ENCODE measurements around the gene PTHLH. TPM values are rescaled to one million over a fixed set of nuclear protein-coding genes. Genes with fewer than 3 reads are reported as not detected.
A peak's percentile ranks its signal among the peaks of the same experiment; 100 is the strongest.

The PTHLH gene
- not detected for polyA plus RNA-seq

DNA sequence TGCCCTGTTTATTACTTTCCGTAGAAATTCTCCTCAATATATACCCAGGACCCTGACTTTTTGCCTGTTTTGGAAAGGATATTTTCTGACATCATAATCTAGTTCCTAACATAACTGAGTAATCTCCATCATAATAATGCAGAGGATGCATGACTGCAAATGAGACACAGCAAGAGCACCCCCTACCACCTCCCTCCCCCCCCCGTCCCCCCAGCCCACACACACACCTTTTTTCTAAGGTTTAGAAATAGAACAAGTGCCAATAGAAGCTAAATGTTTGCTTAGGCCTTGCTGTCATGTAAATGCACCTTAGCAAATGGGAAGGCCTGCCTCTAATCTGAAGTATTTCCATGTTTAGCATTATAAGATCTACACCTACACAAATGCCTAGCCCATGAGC lies at the start of gene PTHLH:
Gene PTHLH, minus strand, starts transcription at position 13 of the 400 bp plus-strand sequence. CDS start 3,239 bp downstream, outside the sequence.
- Mint-ChIP-seq H3K9me3 (peaks cover 0 to 2% (median 0%) of the 10 kb centered on the region in 3 donors), H3K36me3 (no peaks in the 10 kb centered on the region), H3K27ac (no peak within 1 kb of the TSS), H3K27me3 (peaks cover 73% of the 10 kb centered on the region), H3K4me3 (peak within 1 kb of the TSS in 3 of 4 donors; percentile 30 to 79 (median 74)), H3K4me1 (peaks cover 13 to 24% (median 14%) of the 10 kb centered on the region in 3 donors)

- Mint-ChIP-seq H3K4me3 (no peak overlapping the region), H3K27me3 (peaks cover 3% of the 10 kb centered on the region), H3K9me3 (peaks cover 0 to 4% (median 0%) of the 10 kb centered on the region in 3 donors), H3K36me3 (peaks cover 2% of the 10 kb centered on the region), H3K4me1 (no peaks in the 10 kb centered on the region), H3K27ac (no peak overlapping the region)
Measured at GRCh38 chr12:28021704-28022103, 49.2 kb upstream of the PTHLH start.

DNA sequence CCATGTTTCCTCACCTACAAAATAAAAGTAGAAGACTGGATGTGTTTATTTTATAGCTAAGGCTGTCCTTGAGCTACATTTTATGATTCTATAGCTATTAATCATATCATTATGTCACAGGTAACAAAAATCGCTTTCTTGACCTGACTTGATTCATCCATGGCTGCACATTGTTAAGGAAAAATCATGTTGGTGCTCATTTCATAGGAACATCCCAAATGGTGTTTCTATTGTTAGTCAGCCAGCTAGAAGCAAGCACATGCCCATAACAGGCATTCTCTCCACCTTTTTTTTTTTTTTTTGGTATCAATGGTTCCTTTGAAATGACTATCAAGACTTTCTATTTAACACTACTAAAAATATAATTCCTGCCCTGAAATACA lies 45.3 kb upstream of the PTHLH start:
- Mint-ChIP-seq H3K36me3 (no peaks in the 10 kb centered on the region), H3K4me3 (no peak overlapping the region), H3K27ac (no peak overlapping the region), H3K27me3 (no peaks in the 10 kb centered on the region), H3K4me1 (no peaks in the 10 kb centered on the region), H3K9me3 (peaks cover 0 to 3% (median 0%) of the 10 kb centered on the region in 3 donors)

GRCh38 chr12:28017126-28017872 lies 44.8 kb upstream of the PTHLH start:
- Mint-ChIP-seq H3K27ac (no peak overlapping the region), H3K36me3 (no peaks in the 10 kb centered on the region), H3K4me3 (no peak overlapping the region), H3K9me3 (peaks cover 0 to 3% (median 0%) of the 10 kb centered on the region in 3 donors), H3K4me1 (no peaks in the 10 kb centered on the region), H3K27me3 (no peaks in the 10 kb centered on the region)

DNA sequence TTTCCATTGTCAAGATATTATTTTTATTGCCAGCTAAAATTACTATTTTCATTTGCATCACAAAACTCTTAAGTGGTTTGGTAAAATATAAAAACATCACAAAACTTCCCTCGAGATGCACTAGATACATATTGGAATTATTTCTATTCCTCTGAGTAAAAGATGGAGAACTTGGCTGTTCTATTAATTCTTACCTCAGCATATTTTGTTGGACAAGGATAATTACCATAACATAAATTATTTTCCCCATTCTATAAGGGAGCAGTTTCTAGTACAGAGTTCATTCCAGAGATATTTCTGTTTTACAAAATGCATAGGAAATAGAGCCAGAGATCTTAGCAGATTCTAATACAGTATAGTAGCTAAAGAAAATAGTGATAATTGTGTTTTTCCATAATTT lies 42.6 kb upstream of the PTHLH start:
- Mint-ChIP-seq H3K4me1 (no peaks in the 10 kb centered on the region), H3K4me3 (no peak overlapping the region), H3K27me3 (no peaks in the 10 kb centered on the region)

GRCh38 chr12:28014196-28014595 lies 41.7 kb upstream of the PTHLH start:
- Mint-ChIP-seq H3K36me3 (no peaks in the 10 kb centered on the region), H3K9me3 (peaks cover 0 to 3% (median 0%) of the 10 kb centered on the region in 3 donors), H3K4me3 (no peak overlapping the region), H3K27ac (no peak overlapping the region), H3K4me1 (no peaks in the 10 kb centered on the region), H3K27me3 (no peaks in the 10 kb centered on the region)

More for the DNA sequence above, 42.6 kb upstream of the PTHLH start:
- H3K9me3 Mint-ChIP-seq = peaks cover 0 to 3% (median 0%) of the 10 kb centered on the region in 3 donors
- H3K27ac Mint-ChIP-seq = no peak overlapping the region
- no peaks in the 10 kb centered on the region for H3K36me3 Mint-ChIP-seq

GRCh38 chr12:28012333-28012918 lies 39.9 kb upstream of the PTHLH start:
- Mint-ChIP-seq H3K27ac (no peak overlapping the region), H3K27me3 (no peaks in the 10 kb centered on the region), H3K4me1 (no peaks in the 10 kb centered on the region), H3K9me3 (peaks cover 0 to 2% (median 0%) of the 10 kb centered on the region in 3 donors), H3K4me3 (no peak overlapping the region), H3K36me3 (no peaks in the 10 kb centered on the region)

DNA sequence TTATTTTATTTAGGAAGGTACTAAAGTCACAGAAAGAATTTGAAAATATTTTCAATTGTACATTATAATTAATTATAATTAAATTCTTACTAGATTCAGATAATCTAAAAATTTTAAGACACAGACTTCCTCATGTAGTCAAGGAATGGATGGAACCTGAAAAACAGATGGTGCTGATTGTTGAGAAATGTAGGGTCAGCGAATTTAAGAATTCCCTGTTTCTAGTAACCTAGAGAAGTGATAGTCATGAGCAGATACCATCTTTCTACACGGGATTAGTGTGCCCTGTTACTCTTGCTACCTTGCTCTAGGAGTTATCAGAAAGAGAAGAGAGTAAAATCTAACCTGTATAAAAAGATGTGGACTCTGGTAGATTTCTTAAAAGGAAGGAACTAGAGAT lies 37.5 kb upstream of the PTHLH start:
- Mint-ChIP-seq H3K4me3 (no peak overlapping the region), H3K4me1 (no peaks in the 10 kb centered on the region), H3K27me3 (no peaks in the 10 kb centered on the region), H3K9me3 (peaks cover 0 to 2% (median 0%) of the 10 kb centered on the region in 3 donors), H3K36me3 (no peaks in the 10 kb centered on the region), H3K27ac (no peak overlapping the region)

GRCh38 chr12:27999970-28000369 lies 27.4 kb upstream of the PTHLH start:
- Mint-ChIP-seq H3K36me3 (peaks cover 2% of the 10 kb centered on the region), H3K9me3 (peaks cover 0 to 3% (median 2%) of the 10 kb centered on the region in 3 donors), H3K27ac (no peak overlapping the region), H3K4me3 (no peak overlapping the region), H3K4me1 (no peaks in the 10 kb centered on the region), H3K27me3 (no peaks in the 10 kb centered on the region)

DNA sequence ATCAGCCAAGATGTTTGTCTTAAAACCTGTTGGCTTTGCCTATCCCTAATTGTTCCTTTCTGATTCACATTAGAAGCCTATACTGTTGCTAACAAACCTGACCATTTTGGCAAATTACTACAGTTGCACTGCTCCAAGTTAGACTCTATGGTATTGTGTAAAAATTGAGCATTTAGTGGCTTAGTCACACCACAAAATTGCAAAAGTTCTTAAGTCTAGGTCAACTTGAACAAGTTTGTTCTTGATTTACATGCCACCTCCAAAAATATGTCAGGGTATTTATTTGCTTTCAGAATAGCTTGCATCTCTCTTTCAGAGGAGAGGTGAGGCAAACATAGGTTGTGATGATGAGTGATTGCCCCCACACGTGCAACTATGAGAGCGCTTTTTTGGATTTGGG lies 27.0 kb upstream of the PTHLH start:
- H3K4me1 Mint-ChIP-seq = no peaks in the 10 kb centered on the region
- H3K9me3 Mint-ChIP-seq = peaks cover 0 to 3% (median 2%) of the 10 kb centered on the region in 3 donors
- no peak overlapping the region for H3K27ac Mint-ChIP-seq
- no peaks in the 10 kb centered on the region for H3K27me3 Mint-ChIP-seq
- H3K4me3 Mint-ChIP-seq = no peak overlapping the region
- peaks cover 2% of the 10 kb centered on the region for H3K36me3 Mint-ChIP-seq

DNA sequence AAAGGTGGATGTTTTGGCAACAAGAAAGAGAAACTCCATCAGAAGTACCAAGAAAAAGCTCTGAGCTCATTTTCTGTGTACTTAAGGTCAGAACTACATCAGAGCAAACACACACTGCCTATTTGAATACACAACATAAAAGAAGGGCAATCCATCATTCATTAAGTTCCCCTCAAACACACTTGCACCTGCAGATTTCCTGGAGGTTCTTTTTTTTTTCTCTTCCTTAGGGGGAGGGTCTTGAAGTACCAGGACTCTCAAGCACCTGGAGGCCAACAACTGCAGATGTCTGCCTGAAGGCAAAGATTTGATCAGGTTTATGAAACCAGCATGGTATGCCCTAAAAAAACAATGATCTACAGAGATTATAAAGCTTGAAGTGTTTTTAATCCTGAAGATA lies 26.1 kb upstream of the PTHLH start:
- H3K9me3 Mint-ChIP-seq = peaks cover 0 to 3% (median under 1%) of the 10 kb centered on the region in 3 donors
- H3K4me3 Mint-ChIP-seq = no peak overlapping the region
- H3K27ac Mint-ChIP-seq = no peak overlapping the region
- H3K4me1 Mint-ChIP-seq = no peaks in the 10 kb centered on the region
- H3K27me3 Mint-ChIP-seq = no peaks in the 10 kb centered on the region
- peaks cover 2% of the 10 kb centered on the region for H3K36me3 Mint-ChIP-seq

DNA sequence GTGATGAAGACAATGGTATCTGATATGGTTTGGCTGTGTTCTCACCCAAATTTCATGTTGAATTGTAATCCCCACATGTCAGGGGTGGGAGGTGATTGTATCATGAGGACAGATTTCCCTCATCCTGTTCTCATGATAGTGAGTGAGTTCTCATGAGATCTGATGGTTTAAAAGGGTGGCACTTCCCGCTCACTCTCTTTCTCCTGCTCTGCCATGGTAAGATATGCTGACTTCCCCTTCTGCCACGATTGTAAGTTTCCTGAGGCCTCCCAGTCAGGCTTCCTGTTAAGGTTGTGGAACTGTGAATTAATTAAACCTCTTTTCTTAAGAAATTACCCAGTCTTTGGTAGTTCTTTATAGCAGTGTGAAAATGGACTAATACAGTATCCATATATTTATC lies 25.6 kb upstream of the PTHLH start:
- Mint-ChIP-seq H3K27ac (no peak overlapping the region), H3K4me3 (no peak overlapping the region), H3K36me3 (peaks cover 2% of the 10 kb centered on the region), H3K4me1 (no peaks in the 10 kb centered on the region), H3K9me3 (peaks cover 0 to 3% (median 0%) of the 10 kb centered on the region in 3 donors), H3K27me3 (no peaks in the 10 kb centered on the region)

GRCh38 chr12:27996761-27997160 lies 24.2 kb upstream of the PTHLH start:
- H3K4me3 Mint-ChIP-seq = no peak overlapping the region
- no peak overlapping the region for H3K27ac Mint-ChIP-seq
- peaks cover 2% of the 10 kb centered on the region for H3K36me3 Mint-ChIP-seq
- peaks cover 0 to 3% (median 0%) of the 10 kb centered on the region in 3 donors for H3K9me3 Mint-ChIP-seq
- H3K4me1 Mint-ChIP-seq = no peaks in the 10 kb centered on the region
- H3K27me3 Mint-ChIP-seq = peaks cover 1% of the 10 kb centered on the region

DNA sequence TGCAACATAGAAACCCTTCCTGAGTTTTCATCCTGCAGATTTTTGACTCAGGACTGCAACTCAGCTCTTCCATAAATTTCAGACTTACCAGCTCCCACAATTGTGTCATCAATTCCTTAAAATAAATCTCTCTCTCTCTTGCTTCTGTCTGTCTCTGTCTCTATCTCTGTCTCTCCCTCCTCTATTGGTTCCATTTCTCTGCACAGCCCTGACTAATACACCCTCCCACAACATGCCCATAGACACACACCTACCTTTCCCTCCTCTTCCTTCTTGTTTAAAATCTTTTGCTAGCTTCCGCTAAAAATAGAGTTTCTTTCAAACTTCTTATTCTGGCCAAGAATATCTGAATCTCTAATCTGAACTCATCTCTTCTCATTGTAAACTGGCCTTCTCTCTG lies 22.9 kb upstream of the PTHLH start:
- no peak overlapping the region for H3K27ac Mint-ChIP-seq
- H3K27me3 Mint-ChIP-seq = peaks cover 5% of the 10 kb centered on the region
- peaks cover 0 to 8% (median 3%) of the 10 kb centered on the region in 3 donors for H3K9me3 Mint-ChIP-seq
- no peaks in the 10 kb centered on the region for H3K4me1 Mint-ChIP-seq
- peaks cover 2% of the 10 kb centered on the region for H3K36me3 Mint-ChIP-seq
- H3K4me3 Mint-ChIP-seq = no peak overlapping the region

DNA sequence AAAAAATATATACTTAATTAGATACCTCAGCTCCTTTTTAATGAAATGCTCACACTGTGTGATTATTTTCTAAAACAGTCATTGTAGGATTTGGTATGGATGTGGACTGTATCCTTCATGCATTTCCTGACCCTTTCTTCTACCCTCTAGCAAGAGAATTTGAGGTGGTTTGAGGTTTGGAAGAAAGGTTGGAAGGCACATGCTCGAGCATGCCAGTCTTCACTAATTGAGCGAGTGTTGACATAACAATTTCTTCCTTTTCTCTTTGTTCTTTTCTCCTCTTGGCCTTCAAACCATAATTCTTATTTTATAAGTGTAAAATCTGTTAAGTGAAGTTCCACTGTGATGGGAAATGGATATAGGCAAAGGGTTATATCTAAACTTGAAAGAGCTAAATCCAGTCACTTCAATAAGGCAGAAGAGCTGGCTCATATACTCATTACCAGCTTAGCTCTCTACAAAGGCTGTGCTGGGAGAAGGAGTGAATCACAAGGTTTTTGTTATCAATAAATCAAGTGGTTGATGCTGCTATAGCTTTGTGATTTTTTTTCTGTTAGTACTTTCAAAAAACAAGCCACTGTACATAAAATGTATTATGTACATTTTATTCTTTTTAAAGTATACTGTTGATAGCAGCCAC lies 16.2 kb upstream of the PTHLH start:
- no peak overlapping the region for H3K27ac Mint-ChIP-seq
- peaks cover 8% of the 10 kb centered on the region for H3K27me3 Mint-ChIP-seq
- H3K36me3 Mint-ChIP-seq = no peaks in the 10 kb centered on the region
- no peaks in the 10 kb centered on the region for H3K4me1 Mint-ChIP-seq
- peaks cover 4 to 8% (median 6%) of the 10 kb centered on the region in 3 donors for H3K9me3 Mint-ChIP-seq
- H3K4me3 Mint-ChIP-seq = no peak overlapping the region
